Ovary (tissue), 3 donors: ENCODE measurements around the gene CDH23.

Experiments
- POLR2A ChIP-seq: fragments of 450-650 bp; IDR thresholded peaks from one replicate; pipeline ENCODE4 v1.6.1; 2017; ENCODE audit warnings: antibody characterized with exemption, mild to moderate bottlenecking, moderate library complexity
- TF ChIP-seq, protein P1 (sequence below), 3 donors: fragments of 450-650 bp in 2 of 3; fragments of 200-600 bp in 1 of 3; IDR thresholded peaks; one replicate each; pipeline versions ENCODE4 v1.5.1 to v1.8.0; 2016 to 2022; ENCODE audit warnings: antibody characterized with exemption in 3 of 3, mild to moderate bottlenecking in 1 of 3
- donor health status: DM: no; HTN: no; CAD: no.

DNA sequence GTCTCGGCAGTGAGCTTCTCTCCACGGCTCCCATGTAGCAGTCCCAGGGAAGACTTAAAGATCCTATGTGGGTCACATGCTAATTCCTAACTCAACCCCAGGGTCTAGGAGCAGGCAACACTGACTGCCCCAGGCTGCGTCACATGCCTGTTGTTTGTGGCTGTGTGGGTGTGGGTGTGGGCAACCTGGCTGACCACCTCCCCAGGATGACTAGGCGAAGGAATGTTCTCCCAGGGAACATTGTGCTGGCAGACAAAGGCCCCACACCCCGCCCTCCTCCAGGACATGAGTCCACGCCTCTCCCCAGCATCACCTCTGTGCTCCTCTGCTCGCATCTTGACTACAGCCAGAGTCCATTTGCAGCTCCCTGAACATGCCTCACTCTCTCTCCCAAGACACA lies 47.3 kb upstream of the CDH23 start:
- TF ChIP-seq, protein P1, sequence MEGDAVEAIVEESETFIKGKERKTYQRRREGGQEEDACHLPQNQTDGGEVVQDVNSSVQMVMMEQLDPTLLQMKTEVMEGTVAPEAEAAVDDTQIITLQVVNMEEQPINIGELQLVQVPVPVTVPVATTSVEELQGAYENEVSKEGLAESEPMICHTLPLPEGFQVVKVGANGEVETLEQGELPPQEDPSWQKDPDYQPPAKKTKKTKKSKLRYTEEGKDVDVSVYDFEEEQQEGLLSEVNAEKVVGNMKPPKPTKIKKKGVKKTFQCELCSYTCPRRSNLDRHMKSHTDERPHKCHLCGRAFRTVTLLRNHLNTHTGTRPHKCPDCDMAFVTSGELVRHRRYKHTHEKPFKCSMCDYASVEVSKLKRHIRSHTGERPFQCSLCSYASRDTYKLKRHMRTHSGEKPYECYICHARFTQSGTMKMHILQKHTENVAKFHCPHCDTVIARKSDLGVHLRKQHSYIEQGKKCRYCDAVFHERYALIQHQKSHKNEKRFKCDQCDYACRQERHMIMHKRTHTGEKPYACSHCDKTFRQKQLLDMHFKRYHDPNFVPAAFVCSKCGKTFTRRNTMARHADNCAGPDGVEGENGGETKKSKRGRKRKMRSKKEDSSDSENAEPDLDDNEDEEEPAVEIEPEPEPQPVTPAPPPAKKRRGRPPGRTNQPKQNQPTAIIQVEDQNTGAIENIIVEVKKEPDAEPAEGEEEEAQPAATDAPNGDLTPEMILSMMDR (IDR thresholded peaks at IDR 0.05), result no peak
- no peak for TF ChIP-seq POLR2A
